ENCODE results near the gene C2CD4D. TPM values are rescaled to one million over a fixed set of nuclear protein-coding genes. Genes with fewer than 3 reads are reported as not detected.

The C2CD4D gene
- total and polyA plus RNA-seq, 7 experiments from 2014 or later: 0.18 to 0.87 (median 0.34) TPM; not detected in 4

GRCh38 chr1:151815716-151816327 lies 23.8 kb downstream of the C2CD4D start:
- Histone ChIP-seq H3K27ac (ENCODE audit: low read depth, low read length) (no peak overlapping the region), H3K36me3 (ENCODE audit: control insufficient read depth in 2 of 3, insufficient read depth in 3 of 3, low read length in 3 of 3) (no peaks in the 10 kb centered on the region), H3K4me3 (ENCODE audit: low read length) (peak overlapping the region; percentile 34), H3K27me3 (ENCODE audit: control insufficient read depth in 2 of 2, insufficient read depth in 2 of 2, low read length in 2 of 2) (no peaks in the 10 kb centered on the region), H3K4me1 (ENCODE audit: control insufficient read depth in 2 of 2, insufficient read depth in 2 of 2, low read length in 2 of 2) (peaks cover 24 to 40% of the 10 kb centered on the region in 2 donors), H3K9me3 (ENCODE audit: control insufficient read depth in 2 of 3, low read length in 3 of 3) (no peaks in the 10 kb centered on the region)
- peak overlapping the region in 7 of 9 donors; percentile 0 to 76 (median 29) for H3K27ac Mint-ChIP-seq
- no peaks in the 10 kb centered on the region for H3K27me3 Mint-ChIP-seq
- no peaks in the 10 kb centered on the region for H3K9me3 Mint-ChIP-seq
- peak in 2 of 9 donors; percentile 33 to 36 for DNase-seq
- peak overlapping the region in 9 of 10 donors; percentile 3 to 74 (median 42) for H3K4me3 Mint-ChIP-seq
- H3K4me1 Mint-ChIP-seq: peaks cover 21 to 45% (median 33%) of the 10 kb centered on the region in 7 donors
- ChIA-PET CTCF (no interaction called here), POLR2A (interaction anchor here (0.6 kb wide), 1 partner anchor 35 kb away, joined by 4 read pairs; no protein-coding TSS in a partner anchor)
- intact Hi-C loops (cut with micrococcal nuclease): no loop called here
- ATAC-seq: peak; percentile 75
- no peaks in the 10 kb centered on the region for H3K36me3 Mint-ChIP-seq

GRCh38 chr1:151814971-151815545 lies 24.6 kb downstream of the C2CD4D start:
- no peaks in the 10 kb centered on the region for H3K36me3 Mint-ChIP-seq
- H3K4me3 Mint-ChIP-seq: peak overlapping the region in 3 of 10 donors; percentile 29 to 74 (median 38)
- CTCF ChIA-PET: no interaction called here
- ATAC-seq (no peak), DNase-seq (no peak)
- no peaks in the 10 kb centered on the region for H3K27me3 ChIP-seq (ENCODE audit: control insufficient read depth in 2 of 2, insufficient read depth in 2 of 2, low read length in 2 of 2)
- POLR2A ChIA-PET: no interaction called here
- H3K9me3 Mint-ChIP-seq: no peaks in the 10 kb centered on the region
- peak overlapping the region; percentile 34 for H3K4me3 ChIP-seq (ENCODE audit: low read length)
- intact Hi-C loops (cut with micrococcal nuclease): no loop called here
- H3K27ac ChIP-seq (ENCODE audit: low read depth, low read length): no peak overlapping the region
- H3K4me1 ChIP-seq (ENCODE audit: control insufficient read depth in 2 of 2, insufficient read depth in 2 of 2, low read length in 2 of 2): peaks cover 17 to 36% of the 10 kb centered on the region in 2 donors
- peaks cover 21 to 38% (median 28%) of the 10 kb centered on the region in 7 donors for H3K4me1 Mint-ChIP-seq
- no peaks in the 10 kb centered on the region for H3K9me3 ChIP-seq (ENCODE audit: control insufficient read depth in 2 of 3, low read length in 3 of 3)
- H3K36me3 ChIP-seq (ENCODE audit: control insufficient read depth in 2 of 3, insufficient read depth in 3 of 3, low read length in 3 of 3): no peaks in the 10 kb centered on the region
- H3K27ac Mint-ChIP-seq: no peak overlapping the region
- H3K27me3 Mint-ChIP-seq: no peaks in the 10 kb centered on the region

- no peak overlapping the region for H3K4me3 Mint-ChIP-seq
- Histone ChIP-seq H3K36me3 (ENCODE audit: control insufficient read depth in 2 of 3, insufficient read depth in 3 of 3, low read length in 3 of 3) (no peaks in the 10 kb centered on the region), H3K27ac (ENCODE audit: low read depth, low read length) (no peak overlapping the region), H3K4me3 (ENCODE audit: low read length) (no peak overlapping the region), H3K27me3 (ENCODE audit: control insufficient read depth in 2 of 2, insufficient read depth in 2 of 2, low read length in 2 of 2) (no peaks in the 10 kb centered on the region), H3K4me1 (ENCODE audit: control insufficient read depth in 2 of 2, insufficient read depth in 2 of 2, low read length in 2 of 2) (peaks cover 12 to 36% of the 10 kb centered on the region in 2 donors), H3K9me3 (ENCODE audit: control insufficient read depth in 2 of 3, low read length in 3 of 3) (no peaks in the 10 kb centered on the region)
- intact Hi-C loops (cut with micrococcal nuclease): no loop called here
- POLR2A ChIA-PET: no interaction called here
- H3K36me3 Mint-ChIP-seq: no peaks in the 10 kb centered on the region
- DNase-seq (no peak), ATAC-seq (no peak)
- CTCF ChIA-PET: no interaction called here
- H3K27me3 Mint-ChIP-seq: no peaks in the 10 kb centered on the region
- H3K27ac Mint-ChIP-seq: no peak overlapping the region
- H3K9me3 Mint-ChIP-seq: no peaks in the 10 kb centered on the region
- H3K4me1 Mint-ChIP-seq: peaks cover 17 to 33% (median 26%) of the 10 kb centered on the region in 7 donors
Measured at GRCh38 chr1:151814426-151814825, 25.2 kb downstream of the C2CD4D start.

- no peak for ATAC-seq
- intact Hi-C loops (cut with micrococcal nuclease): no loop called here
- Histone ChIP-seq H3K4me3 (ENCODE audit: low read length) (no peak overlapping the region), H3K27ac (ENCODE audit: low read depth, low read length) (no peak overlapping the region), H3K36me3 (ENCODE audit: control insufficient read depth in 2 of 3, insufficient read depth in 3 of 3, low read length in 3 of 3) (no peaks in the 10 kb centered on the region), H3K4me1 (ENCODE audit: control insufficient read depth in 2 of 2, insufficient read depth in 2 of 2, low read length in 2 of 2) (peaks cover 12 to 36% of the 10 kb centered on the region in 2 donors), H3K9me3 (ENCODE audit: control insufficient read depth in 2 of 3, low read length in 3 of 3) (no peaks in the 10 kb centered on the region), H3K27me3 (ENCODE audit: control insufficient read depth in 2 of 2, insufficient read depth in 2 of 2, low read length in 2 of 2) (no peaks in the 10 kb centered on the region)
- Mint-ChIP-seq H3K27ac (no peak overlapping the region), H3K27me3 (no peaks in the 10 kb centered on the region), H3K4me3 (no peak overlapping the region), H3K36me3 (no peaks in the 10 kb centered on the region), H3K9me3 (no peaks in the 10 kb centered on the region), H3K4me1 (peaks cover 17 to 33% (median 26%) of the 10 kb centered on the region in 7 donors)
- DNase-seq: no peak
- POLR2A ChIA-PET: no interaction called here
- CTCF ChIA-PET: no interaction called here
Measured at GRCh38 chr1:151813271-151813977, 26.2 kb downstream of the C2CD4D start.

GRCh38 chr1:151811181-151811580 lies 28.4 kb downstream of the C2CD4D start:
- no peaks in the 10 kb centered on the region for H3K27me3 ChIP-seq (ENCODE audit: control insufficient read depth in 2 of 2, insufficient read depth in 2 of 2, low read length in 2 of 2)
- Mint-ChIP-seq H3K36me3 (no peaks in the 10 kb centered on the region), H3K27me3 (peaks cover 0 to 5% (median 0%) of the 10 kb centered on the region in 5 donors), H3K9me3 (no peaks in the 10 kb centered on the region), H3K27ac (no peak overlapping the region), H3K4me1 (peaks cover 8 to 20% (median 18%) of the 10 kb centered on the region in 7 donors), H3K4me3 (no peak overlapping the region)
- DNase-seq (no peak), ATAC-seq (no peak)
- CTCF ChIA-PET: interaction anchor here (0.9 kb wide), 1 partner anchor 31 kb away, joined by 3 read pairs; no protein-coding TSS in a partner anchor
- no peaks in the 10 kb centered on the region for H3K9me3 ChIP-seq (ENCODE audit: control insufficient read depth in 2 of 3, low read length in 3 of 3)
- no peaks in the 10 kb centered on the region for H3K36me3 ChIP-seq (ENCODE audit: control insufficient read depth in 2 of 3, insufficient read depth in 3 of 3, low read length in 3 of 3)
- POLR2A ChIA-PET: no interaction called here
- H3K27ac ChIP-seq (ENCODE audit: low read depth, low read length): no peak overlapping the region
- no peak overlapping the region for H3K4me3 ChIP-seq (ENCODE audit: low read length)
- H3K4me1 ChIP-seq (ENCODE audit: control insufficient read depth in 2 of 2, insufficient read depth in 2 of 2, low read length in 2 of 2): peaks cover 12 to 21% of the 10 kb centered on the region in 2 donors
- intact Hi-C loops (cut with micrococcal nuclease): no loop called here

GRCh38 chr1:151809985-151810556 lies 29.5 kb downstream of the C2CD4D start:
- ChIA-PET CTCF (no interaction called here), POLR2A (no interaction called here)
- ATAC-seq: no peak

More at GRCh38 chr1:151809985-151810556, 29.5 kb downstream of the C2CD4D start:
- peaks cover 0 to 5% (median 0%) of the 10 kb centered on the region in 5 donors for H3K27me3 Mint-ChIP-seq
- intact Hi-C loops (cut with micrococcal nuclease): no loop called here
- H3K27me3 ChIP-seq (ENCODE audit: control insufficient read depth in 2 of 2, insufficient read depth in 2 of 2, low read length in 2 of 2): no peaks in the 10 kb centered on the region
- no peak overlapping the region for H3K4me3 ChIP-seq (ENCODE audit: low read length)
- no peaks in the 10 kb centered on the region for H3K36me3 ChIP-seq (ENCODE audit: control insufficient read depth in 2 of 3, insufficient read depth in 3 of 3, low read length in 3 of 3)
- no peak overlapping the region for H3K4me3 Mint-ChIP-seq
- no peaks in the 10 kb centered on the region for H3K9me3 ChIP-seq (ENCODE audit: control insufficient read depth in 2 of 3, low read length in 3 of 3)
- H3K36me3 Mint-ChIP-seq: no peaks in the 10 kb centered on the region
- peaks cover 0 to 9% (median 7%) of the 10 kb centered on the region in 7 donors for H3K4me1 Mint-ChIP-seq
- H3K4me1 ChIP-seq (ENCODE audit: control insufficient read depth in 2 of 2, insufficient read depth in 2 of 2, low read length in 2 of 2): peaks cover under 1 to 11% of the 10 kb centered on the region in 2 donors
- no peak overlapping the region for H3K27ac ChIP-seq (ENCODE audit: low read depth, low read length)
- no peak for DNase-seq
- no peak overlapping the region for H3K27ac Mint-ChIP-seq
- H3K9me3 Mint-ChIP-seq: no peaks in the 10 kb centered on the region
